H1 (cell line): ENCODE measurements around the gene GPN2. TPM values are rescaled to one million over a fixed set of nuclear protein-coding genes. Genes with fewer than 3 reads are reported as not detected.

ENCODE experiments used
- CEBPB ChIP-seq: IDR thresholded peaks from 2 replicates; pipeline ENCODE4 v1.6.1; 2012; ENCODE audit warnings: low read depth, low read length
- CREB1 ChIP-seq: IDR thresholded peaks from 2 replicates; pipeline ENCODE4 v1.6.1; 2012; ENCODE audit warnings: inconsistent platforms
- EP300 ChIP-seq, 2 experiments: IDR thresholded peaks; 1 replicate in 1 of 2; 2 replicates in 1 of 2; pipeline ENCODE4 v1.6.1; 2011 to 2012; ENCODE audit warnings: low read depth in 2 of 2, low read length in 2 of 2, mild to moderate bottlenecking in 2 of 2, borderline replicate concordance in 1 of 2, inconsistent platforms in 1 of 2, moderate library complexity in 1 of 2
- HDAC2 ChIP-seq, 2 experiments: fragments of 300-600 bp in 1 of 2; sonication (generic) in 1 of 2; IDR thresholded peaks; 2 replicates each; pipeline ENCODE4 v1.6.1; 2011 to 2012; ENCODE audit warnings: low read depth in 2 of 2, low read length in 2 of 2, mild to moderate bottlenecking in 2 of 2, moderate library complexity in 2 of 2, borderline replicate concordance in 1 of 2, inconsistent platforms in 1 of 2
- KDM1A ChIP-seq: fragments of 200-600, 300-600 bp; sonication (generic); IDR thresholded peaks from 2 replicates; pipeline ENCODE4 v1.7.1; 2016; ENCODE audit warnings: mild to moderate bottlenecking, low read length, borderline replicate concordance
- KDM4A ChIP-seq: IDR thresholded peaks from one replicate; pipeline ENCODE4 v1.7.1; 2012; ENCODE audit warnings: low read depth, mild to moderate bottlenecking, moderate library complexity, low read length, inconsistent platforms; ENCODE audit not compliant: severe bottlenecking
- RAD21 ChIP-seq, 2 experiments: IDR thresholded peaks in 1 of 2; conservative IDR thresholded peaks in 1 of 2; 2 replicates each; pipeline ENCODE4 v1.6.1; 2011; ENCODE audit warnings: low read depth in 2 of 2, low read length in 2 of 2, improper control_type of control experiment in 1 of 2, inconsistent platforms in 1 of 2, mild to moderate bottlenecking in 1 of 2, moderate library complexity in 1 of 2
- TCF12 ChIP-seq: IDR thresholded peaks from 2 replicates; pipeline ENCODE4 v1.6.1; 2011; ENCODE audit warnings: low read depth, mild to moderate bottlenecking, low read length
- TEAD4 ChIP-seq: IDR thresholded peaks from 2 replicates; pipeline ENCODE4 v1.6.1; 2012; ENCODE audit warnings: low read depth, low read length, inconsistent platforms, mixed read lengths
- polyA plus RNA-seq, 7 experiments: library from polyadenylated mRNA; depleted of rRNA in 3 of 7; stranded (reverse) in 5 of 7; unstranded in 2 of 7; fragments of >200 nt in 5 of 7; fragments of 200-250 nt in 2 of 7; gene quantifications; 1 replicate in 5 of 7; 2 replicates in 1 of 7; 4 replicates in 1 of 7; pipeline versions ENCODE4 v1.2.1 to v1.2.3, GENCODE V29; 2011 to 2013; ENCODE audit warnings: missing spikeins in 2 of 7, mixed read lengths in 2 of 7
- total RNA-seq: library from RNA; stranded (reverse); fragmentation: NEBNext Ultra II Directional; extraction: Animal tissue kit (Norgen Biotek cat#: 25700); gene quantifications from 2 replicates; pipeline ENCODE4 v1.2.1, GENCODE V29; 2021
- TF ChIP-seq, protein P1 (sequence below), 3 experiments: IDR thresholded peaks; 1 replicate in 2 of 3; 2 replicates in 1 of 3; pipeline versions ENCODE4 v1.5.1 to v1.6.1; 2011; ENCODE audit warnings: low read length in 3 of 3, mild to moderate bottlenecking in 3 of 3, inconsistent platforms in 2 of 3, low read depth in 1 of 3, moderate library complexity in 1 of 3; ENCODE audit not compliant: insufficient read depth in 1 of 3; ENCODE audit errors: control extremely low read depth in 1 of 3
- TF ChIP-seq, protein P2 (sequence below): IDR thresholded peaks from 2 replicates; pipeline ENCODE4 v1.6.1; 2012; ENCODE audit warnings: inconsistent platforms

Gene GPN2
- total and polyA plus RNA-seq, 2 of the 8 experiments (the other 6 are each of a cell fraction or from before 2014, with no cell fraction given): 27.3 to 36.8 TPM

DNA sequence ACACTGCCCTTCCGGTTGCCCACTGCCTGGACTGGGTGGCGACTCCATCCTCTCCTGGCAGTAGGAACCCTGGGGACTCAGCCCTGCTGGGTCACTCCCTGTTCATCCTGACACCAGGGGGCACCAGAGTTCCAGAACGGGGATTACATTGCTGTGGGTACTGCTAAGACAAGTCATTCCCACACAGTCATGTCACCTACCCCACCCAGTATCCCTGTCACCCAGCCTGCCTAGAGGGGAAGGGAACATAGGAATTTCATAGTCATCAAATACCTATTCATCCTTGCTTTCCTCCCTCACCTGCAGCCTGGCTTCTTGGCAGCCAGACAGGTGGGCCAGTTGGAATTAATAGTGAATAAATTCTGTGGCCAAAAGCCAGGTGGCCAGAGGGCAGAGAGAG is 36.9 kb downstream of the GPN2 start (continued):
- TF ChIP-seq, protein P1, sequence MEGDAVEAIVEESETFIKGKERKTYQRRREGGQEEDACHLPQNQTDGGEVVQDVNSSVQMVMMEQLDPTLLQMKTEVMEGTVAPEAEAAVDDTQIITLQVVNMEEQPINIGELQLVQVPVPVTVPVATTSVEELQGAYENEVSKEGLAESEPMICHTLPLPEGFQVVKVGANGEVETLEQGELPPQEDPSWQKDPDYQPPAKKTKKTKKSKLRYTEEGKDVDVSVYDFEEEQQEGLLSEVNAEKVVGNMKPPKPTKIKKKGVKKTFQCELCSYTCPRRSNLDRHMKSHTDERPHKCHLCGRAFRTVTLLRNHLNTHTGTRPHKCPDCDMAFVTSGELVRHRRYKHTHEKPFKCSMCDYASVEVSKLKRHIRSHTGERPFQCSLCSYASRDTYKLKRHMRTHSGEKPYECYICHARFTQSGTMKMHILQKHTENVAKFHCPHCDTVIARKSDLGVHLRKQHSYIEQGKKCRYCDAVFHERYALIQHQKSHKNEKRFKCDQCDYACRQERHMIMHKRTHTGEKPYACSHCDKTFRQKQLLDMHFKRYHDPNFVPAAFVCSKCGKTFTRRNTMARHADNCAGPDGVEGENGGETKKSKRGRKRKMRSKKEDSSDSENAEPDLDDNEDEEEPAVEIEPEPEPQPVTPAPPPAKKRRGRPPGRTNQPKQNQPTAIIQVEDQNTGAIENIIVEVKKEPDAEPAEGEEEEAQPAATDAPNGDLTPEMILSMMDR (IDR thresholded peaks at IDR 0.05; ENCODE audit: control extremely low read depth in 1 of 3, insufficient read depth in 1 of 3, low read depth in 1 of 3, low read length in 3 of 3): peak; percentile 85 to 87 (median 85)
- TF ChIP-seq EP300 (IDR thresholded peaks at IDR 0.05; ENCODE audit: borderline replicate concordance in 1 of 2, low read depth in 2 of 2, low read length in 2 of 2) (no peak), KDM4A (no peak), CREB1 (0 out of 2 replicates have a peak, but pooled peaks have one; percentile 38), KDM1A (no peak), TCF12 (no peak), TEAD4 (no peak), RAD21 (IDR thresholded peaks at IDR 0.05 in 1 of 2, conservative IDR thresholded peaks at IDR 0.05 in 1 of 2; ENCODE audit: low read depth in 2 of 2, low read length in 2 of 2) (peak; percentile 74 to 83), CEBPB (no peak), HDAC2 (IDR thresholded peaks at IDR 0.05; ENCODE audit: borderline replicate concordance in 1 of 2, low read depth in 2 of 2, low read length in 2 of 2) (no peak)
- TF ChIP-seq, protein P2, sequence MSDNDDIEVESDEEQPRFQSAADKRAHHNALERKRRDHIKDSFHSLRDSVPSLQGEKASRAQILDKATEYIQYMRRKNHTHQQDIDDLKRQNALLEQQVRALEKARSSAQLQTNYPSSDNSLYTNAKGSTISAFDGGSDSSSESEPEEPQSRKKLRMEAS: no peak
- TF ChIP-seq, all 59 proteins: peak for 4
